Renal cortex interstitium (tissue), 11 donors: ENCODE data around the gene AK8. TPM values are rescaled to one million over a fixed set of nuclear protein-coding genes. Genes with fewer than 3 reads are reported as not detected.
A peak's percentile ranks its signal among the peaks of the same experiment; 100 is the strongest.

Experiments
- DNase-seq, 11 donors: peaks; one replicate each; pipeline ENCODE4 v3.0.0-alpha.2; 2013; ENCODE audit warnings: low read depth in 9 of 11, low spot score in 4 of 11; ENCODE audit errors: extremely low read depth in 1 of 11
- polyA plus RNA-seq, 3 donors: library from polyadenylated mRNA; unstranded; fragments of 120-200 nt; gene quantifications; one replicate each; pipeline ENCODE4 v1.2.1, GENCODE V29; 2013; ENCODE audit not compliant: insufficient read length in 3 of 3

AK8 gene
- polyA plus RNA-seq, 3 donors, result 4.1 to 5.0 (median 4.2) TPM

- DNase-seq, result no peak
Observed at GRCh38 chr9:132810314-132810713, 67.8 kb downstream of the AK8 start.

GRCh38 chr9:132809677-132810271 is 68.3 kb downstream of the AK8 start:
- DNase-seq, result no peak

GRCh38 chr9:132808645-132809044 is 69.4 kb downstream of the AK8 start:
- DNase-seq, result no peak

- DNase-seq, result no peak
Observed at GRCh38 chr9:132806723-132807421, 71.2 kb downstream of the AK8 start.

- no peak for DNase-seq
Observed at GRCh38 chr9:132806306-132806705, 71.8 kb downstream of the AK8 start.

- DNase-seq, result no peak
Observed at GRCh38 chr9:132804576-132805295, 73.3 kb downstream of the AK8 start.

GRCh38 chr9:132802121-132802795 is 75.8 kb downstream of the AK8 start:
- DNase-seq, result no peak

- DNase-seq, result no peak
Observed at GRCh38 chr9:132801659-132802058, 76.4 kb downstream of the AK8 start.

- DNase-seq, result peak in 10 of 11 donors; percentile 33 to 62 (median 54)
Observed at GRCh38 chr9:132800038-132800648, 77.9 kb downstream of the AK8 start.

GRCh38 chr9:132798817-132799790 is 79.0 kb downstream of the AK8 start:
- no peak for DNase-seq

- no peak for DNase-seq
Observed at GRCh38 chr9:132797861-132798659, 80.0 kb downstream of the AK8 start.

- DNase-seq, result no peak
Observed at GRCh38 chr9:132795511-132796303, 82.4 kb downstream of the AK8 start.

- DNase-seq, result no peak
Observed at GRCh38 chr9:132794730-132795380, 83.2 kb downstream of the AK8 start.

GRCh38 chr9:132793606-132794580 is 84.2 kb downstream of the AK8 start:
- DNase-seq, result no peak

GRCh38 chr9:132792547-132792946 is 85.5 kb downstream of the AK8 start:
- DNase-seq, result no peak
